HG03442 (cell line): ENCODE data around the gene ZNF471.
A peak's percentile ranks its signal among the peaks of the same experiment; 100 is the strongest.

Experiments
- ATAC-seq: cut with Tn5 transposase; IDR thresholded peaks from one replicate; pipeline ENCODE4 v1.9.1; 2021; ENCODE audit warnings: mild to moderate bottlenecking, moderate library complexity; ENCODE audit not compliant: unreplicated experiment

Gene ZNF471

DNA sequence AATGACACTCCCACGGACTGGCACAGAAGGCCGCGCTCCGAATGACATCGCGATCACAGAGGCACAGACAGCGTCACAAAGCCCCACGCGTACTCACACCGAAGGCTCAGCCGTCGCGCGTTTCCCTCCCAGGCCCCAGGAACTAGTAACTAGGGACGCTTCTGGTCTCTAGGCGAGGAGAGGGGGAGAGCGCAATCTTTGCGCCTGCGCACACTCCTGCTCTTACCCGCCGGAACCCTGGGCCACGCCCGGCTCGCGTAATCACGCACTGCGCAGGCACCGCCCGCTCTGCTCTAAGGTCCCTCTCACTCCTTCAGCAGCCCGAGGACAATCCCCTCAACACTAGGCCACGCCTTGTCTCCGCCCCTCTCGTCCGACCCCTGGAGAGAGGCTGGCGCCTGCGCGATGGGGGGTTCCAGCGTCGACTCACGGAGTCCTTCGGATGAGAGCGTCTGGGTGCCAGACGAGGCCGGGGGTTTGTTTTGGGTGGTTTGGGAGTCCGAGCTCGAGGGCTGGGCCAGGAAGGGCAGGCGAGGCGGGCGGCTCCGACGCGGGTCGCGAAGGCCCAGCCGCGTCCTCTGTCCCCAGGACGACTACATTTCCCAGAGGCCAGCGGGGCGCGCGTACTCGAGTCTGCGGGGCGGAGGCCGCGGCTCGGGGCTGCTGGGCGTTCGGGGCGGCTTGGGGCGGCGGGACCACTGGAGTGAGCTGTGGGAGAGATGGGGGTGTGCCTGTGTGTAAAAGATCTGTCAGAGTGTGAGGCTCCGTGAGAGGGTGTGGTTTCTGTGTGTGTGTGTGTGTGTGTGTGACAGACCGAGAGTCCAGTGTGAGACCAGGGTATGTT is at the start of gene ZNF471:
Gene ZNF471 (plus strand): TSS at position 410 of the 844 bp plus-strand sequence. CDS start 3,717 bp downstream, outside the sequence.
- peak; percentile 64 for ATAC-seq

DNA sequence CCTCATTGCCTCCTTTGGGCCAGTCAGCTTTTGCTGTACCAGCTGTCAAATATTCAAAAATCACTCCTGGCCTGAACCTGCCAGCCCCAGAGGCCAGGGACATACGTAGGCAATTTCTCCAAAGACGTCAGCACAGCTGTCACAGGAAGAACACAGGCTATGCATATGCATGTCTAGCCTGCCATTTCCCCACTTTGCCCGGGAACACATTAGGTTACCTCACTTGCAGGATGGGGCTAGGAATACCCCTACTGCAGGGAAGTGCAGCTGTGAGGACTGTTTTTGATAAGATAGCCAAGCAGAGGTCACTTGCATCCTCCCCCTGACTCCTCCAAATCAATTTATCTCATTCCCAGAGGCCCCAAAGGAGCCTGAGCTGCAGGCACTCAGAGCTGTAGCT is 33.3 kb upstream of the ZNF471 start:
- no peak for ATAC-seq

DNA sequence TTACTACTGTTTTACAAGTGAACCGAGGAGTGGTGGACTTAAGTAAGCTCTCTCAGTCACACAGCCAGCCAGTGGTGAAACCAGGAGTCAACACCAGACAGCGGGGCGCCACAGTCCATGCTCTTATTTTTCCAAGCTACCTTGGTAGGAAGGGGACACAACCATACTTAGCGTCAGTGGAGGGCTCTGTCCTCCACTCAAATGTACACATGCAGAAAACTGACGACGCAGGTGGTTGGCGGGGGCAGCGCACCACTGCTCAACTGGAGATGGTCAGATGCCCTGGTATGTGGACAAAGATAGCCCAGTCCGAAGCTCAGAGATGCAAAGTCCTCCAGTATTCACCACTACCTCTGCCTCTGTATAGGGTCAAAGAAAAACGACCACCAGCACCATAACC is 31.6 kb upstream of the ZNF471 start:
- no peak for ATAC-seq

DNA sequence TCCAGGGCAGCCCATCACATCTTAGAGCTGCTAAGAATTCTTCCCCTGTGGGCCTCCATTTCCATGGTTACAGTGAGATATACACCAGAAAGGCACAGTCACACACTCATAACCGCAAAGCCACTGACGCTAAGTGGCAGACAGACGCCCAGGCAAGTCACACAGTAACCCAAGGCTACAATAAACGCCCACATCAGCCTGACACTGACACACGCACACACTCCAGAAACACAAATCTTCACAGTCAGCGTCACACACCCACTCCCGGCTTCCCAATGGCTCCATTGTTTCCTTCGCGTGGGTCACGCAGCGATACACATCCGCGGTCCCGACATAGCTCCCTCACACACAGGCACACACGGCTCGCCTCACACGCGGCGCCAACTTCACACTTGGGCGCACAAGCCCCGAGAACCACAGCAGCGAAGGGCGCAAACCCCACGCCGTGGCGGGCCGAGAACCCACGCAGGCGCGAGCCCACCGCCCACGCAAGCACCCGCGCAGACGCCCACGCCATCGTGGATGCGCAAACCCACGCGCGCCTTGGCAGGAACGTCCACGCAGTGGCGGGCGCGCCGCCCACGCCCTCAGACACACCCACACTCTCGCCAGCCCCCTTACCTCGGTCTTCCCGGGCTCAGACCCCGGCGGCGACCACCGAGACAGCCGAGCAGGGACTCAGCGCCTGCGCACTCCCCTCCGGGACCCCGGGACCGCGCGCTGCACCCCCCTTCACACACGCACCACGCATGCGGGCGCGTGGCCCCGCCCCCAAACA is 30.8 kb upstream of the ZNF471 start, which contains the start of gene ZNF667:
Gene ZNF667 (minus strand): TSS at position 695 of the 778 bp plus-strand sequence. CDS start 14,975 bp downstream, outside the sequence.
- no peak for ATAC-seq

DNA sequence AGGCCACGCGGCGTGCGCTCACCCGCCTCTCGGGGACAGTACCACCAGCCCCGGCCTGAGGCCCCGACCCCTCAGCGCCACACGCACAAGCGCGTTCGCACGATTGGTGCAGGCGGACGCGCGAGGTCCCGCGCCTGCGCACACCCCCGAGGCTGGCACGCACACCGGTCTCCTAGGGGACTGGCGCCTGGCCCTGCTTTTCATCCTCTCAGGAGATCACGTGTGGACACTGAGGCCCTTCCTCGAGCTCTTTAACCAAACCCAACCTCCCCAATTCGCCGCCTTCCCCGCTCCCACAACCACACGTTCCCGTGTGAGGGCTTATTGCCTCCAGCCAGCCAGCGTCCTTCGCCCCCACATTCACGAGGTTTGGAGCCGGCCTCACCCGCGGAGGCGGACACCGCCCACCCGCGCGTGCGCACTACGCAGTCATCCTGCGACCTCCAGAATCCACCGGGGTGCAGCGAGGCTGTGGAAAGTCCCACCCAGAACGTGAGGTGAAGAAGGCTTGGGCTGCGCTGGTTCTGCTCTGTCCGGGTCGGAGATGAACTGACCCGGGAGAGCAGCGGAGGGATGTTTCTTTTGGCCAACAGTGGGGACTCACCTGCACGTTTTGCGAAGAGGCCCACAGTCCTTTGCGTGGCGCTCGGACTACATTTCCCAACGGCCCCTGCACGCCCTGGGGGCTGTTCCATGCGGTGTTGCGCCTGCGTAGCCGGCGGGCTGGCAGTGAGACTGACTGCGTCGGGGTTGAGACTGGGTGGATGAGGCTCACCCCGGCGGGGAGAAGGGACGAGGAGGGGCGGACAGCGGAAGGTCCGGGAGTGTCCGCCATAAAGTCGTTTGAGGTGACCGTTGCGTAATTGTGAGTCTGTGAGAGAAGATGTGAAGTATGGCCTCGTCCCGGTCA is 30.0 kb upstream of the ZNF471 start:
- no peak for ATAC-seq

DNA sequence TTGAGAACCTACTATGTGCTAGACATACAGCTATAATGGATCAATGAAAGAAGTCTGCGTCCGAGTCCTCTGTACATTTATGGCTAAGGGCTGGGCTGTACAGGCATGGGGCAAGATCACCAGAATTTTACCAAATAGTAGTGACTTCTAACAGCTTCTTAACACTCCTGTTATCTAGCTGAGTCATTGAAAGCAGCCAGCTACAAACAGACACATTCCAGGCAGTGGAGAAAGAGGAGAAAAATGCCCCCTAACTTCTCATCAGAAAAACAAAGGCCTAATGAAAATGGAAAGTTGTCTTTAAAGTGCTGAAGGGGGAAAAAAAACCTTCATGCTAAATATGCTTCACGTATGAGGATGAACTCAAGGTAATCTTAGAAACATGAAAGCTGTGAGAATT is 16.3 kb upstream of the ZNF471 start:
- ATAC-seq: no peak

DNA sequence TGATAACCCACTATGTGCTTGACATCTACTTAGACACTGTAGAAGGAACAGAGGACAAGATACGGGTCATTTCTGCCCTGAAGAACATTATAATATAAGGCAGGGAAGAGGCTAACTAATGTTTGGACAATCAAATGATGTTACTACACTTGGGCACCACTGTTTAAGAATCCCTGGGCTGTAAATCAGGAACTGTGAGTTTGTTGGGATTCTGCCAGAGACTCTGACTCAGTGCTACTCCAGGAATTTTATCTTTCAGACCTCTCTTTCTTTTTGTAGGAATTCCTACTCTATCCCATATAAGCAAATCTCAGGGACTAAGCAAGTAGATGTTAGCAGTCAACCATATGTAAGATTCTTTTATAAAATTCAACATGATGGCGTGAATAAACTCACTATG is 3.1 kb upstream of the ZNF471 start:
- no peak for ATAC-seq

DNA sequence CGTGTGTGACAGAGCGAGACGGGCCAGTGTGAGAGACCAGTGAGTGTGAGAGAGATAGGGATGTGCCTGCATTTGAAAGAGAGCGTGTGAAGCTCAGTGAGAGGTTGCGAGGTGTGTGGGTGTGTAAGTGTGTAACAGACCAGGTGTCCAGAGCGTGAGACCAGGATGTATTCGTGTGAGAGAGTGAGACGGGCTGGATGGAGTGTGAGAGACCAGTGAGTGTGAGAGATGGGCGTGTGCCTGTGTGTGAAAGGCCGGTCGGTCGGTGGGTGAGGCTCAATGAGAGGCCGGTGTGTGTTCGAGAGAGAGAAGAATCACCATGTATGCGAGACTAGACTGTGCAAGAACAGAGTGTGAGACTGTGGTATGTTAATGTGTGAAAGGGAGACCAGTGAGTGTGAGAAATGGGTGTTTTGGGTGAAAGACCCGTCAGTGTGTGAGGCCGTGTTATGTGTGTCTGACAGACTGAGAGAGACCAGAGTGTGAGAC is 679 bp downstream of the ZNF471 start:
- no peak for ATAC-seq

DNA sequence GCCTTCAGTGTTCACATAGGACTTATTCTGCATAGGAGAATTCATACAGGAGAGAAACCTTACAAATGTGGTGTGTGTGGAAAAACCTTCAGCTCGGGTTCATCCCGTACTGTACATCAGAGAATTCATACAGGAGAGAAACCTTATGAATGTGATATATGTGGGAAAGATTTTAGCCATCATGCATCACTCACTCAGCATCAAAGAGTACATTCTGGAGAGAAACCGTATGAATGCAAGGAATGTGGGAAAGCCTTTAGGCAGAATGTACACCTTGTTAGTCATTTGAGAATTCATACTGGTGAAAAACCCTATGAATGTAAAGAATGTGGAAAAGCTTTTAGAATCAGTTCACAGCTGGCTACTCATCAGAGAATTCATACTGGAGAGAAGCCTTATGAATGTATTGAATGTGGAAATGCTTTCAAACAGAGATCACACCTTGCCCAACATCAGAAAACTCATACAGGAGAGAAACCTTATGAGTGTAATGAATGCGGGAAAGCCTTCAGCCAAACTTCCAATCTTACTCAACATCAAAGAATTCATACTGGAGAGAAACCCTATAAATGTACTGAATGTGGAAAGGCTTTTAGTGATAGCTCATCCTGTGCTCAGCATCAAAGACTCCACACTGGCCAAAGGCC is 17.7 kb downstream of the ZNF471 start:
- ATAC-seq: no peak

DNA sequence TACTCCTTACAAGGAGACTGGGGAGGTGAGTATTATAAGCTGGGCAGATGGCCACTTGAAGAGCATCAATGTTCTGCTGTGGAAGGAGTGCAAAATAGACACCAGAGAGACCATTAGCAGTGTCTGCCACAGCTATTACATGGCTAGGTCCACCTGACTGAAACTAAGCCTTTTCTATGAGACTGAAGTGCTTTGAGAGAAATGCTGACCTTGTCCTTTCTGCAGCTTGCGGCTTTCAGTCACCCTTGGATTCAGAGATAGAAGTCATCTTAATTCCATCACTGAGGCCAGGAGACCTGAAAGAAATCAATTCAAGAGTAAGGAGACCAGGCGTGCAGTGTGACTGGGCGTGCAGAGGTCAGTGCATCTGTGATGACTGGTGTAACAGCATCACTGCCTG is 29.8 kb downstream of the ZNF471 start:
- no peak for ATAC-seq

DNA sequence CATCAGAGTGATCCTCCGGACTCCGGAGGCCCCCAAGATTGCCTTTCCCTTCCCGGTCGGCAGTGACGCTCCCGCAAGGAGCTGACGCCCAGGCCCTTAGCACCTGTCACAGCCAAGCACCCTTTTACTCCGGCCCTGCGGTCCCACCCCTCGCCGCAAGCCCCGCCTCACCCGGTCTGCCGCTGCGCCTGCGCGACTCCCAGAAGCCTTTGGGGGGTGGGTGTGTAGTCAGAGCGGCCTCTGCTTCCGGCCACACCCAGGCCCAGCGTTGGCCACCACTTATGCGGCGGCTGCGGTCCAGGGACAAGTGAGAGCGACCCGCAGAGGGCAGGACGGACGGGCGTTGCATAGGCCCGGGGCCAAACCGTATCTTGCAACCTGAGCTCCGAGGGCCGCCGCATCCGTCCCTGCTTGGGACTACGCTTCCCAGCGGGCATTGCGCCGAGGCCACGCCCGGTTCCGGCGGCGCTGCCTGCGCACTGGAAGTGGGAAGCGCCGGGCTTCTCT is 30.7 kb downstream of the ZNF471 start:
- ATAC-seq: peak; percentile 87

DNA sequence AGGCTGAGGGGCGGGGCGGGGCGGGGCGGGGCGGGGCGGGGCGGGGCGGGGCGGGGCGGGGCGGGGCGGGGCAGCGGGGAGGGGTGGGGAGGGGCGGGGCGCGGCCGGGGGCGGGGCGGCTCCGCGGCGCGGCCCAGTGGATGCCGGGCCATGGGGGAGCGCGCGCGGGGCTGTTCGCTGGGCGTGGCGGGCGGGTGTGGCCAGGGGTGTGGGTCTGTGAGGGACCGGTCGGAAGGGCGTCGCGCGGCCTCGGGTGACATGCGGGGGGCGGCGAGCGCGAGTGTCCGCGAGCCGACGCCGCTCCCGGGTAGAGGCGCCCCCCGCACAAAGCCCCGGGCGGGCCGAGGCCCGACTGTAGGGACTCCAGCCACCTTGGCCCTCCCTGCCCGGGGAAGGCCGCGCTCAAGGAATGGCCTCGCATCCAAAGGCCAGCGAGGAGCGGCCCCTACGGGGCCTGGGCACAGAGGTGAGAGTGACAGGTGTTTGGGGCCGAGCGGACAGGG is 31.2 kb downstream of the ZNF471 start, which contains the start of gene ZFP28:
Gene ZFP28 (plus strand): TSS at position 188 of the 503 bp plus-strand sequence. CDS start 71 bp downstream, at position 259.
- ATAC-seq: peak; percentile 45

DNA sequence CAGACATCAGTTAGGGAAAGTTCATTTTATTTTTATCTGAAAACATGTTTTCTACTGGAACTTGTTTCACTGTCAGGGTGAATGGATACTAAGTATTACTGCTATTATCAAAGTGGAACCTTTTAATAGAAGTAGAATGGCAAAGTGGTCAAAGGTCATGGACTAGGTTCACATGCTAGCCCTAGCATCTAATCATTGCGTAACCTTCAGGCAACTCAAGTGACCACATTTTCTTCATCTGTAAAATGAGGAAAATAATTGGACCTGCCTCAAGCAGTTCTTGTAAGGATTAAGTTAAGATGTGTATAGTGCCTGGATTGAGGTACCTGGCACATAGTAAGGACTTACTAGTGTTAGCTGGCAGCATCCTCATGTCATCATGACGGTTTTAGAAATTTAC is 36.1 kb downstream of the ZNF471 start:
- ATAC-seq: no peak

DNA sequence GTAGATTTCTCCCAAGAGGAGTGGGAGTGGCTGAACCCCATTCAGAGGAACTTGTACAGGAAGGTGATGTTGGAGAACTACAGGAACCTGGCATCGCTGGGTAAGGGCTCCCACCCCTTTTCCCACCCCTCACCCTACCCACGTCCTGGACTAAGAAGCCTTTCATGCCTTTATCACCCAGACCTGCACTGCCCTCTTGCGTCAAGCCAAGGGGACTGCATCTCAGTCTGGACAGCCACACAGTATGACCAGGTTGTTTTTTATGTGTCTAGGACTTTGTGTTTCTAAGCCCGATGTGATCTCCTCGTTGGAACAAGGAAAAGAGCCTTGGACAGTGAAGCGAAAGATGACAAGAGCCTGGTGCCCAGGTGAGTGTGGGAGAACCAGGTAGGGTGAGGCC is 39.9 kb downstream of the ZNF471 start:
- no peak for ATAC-seq

DNA sequence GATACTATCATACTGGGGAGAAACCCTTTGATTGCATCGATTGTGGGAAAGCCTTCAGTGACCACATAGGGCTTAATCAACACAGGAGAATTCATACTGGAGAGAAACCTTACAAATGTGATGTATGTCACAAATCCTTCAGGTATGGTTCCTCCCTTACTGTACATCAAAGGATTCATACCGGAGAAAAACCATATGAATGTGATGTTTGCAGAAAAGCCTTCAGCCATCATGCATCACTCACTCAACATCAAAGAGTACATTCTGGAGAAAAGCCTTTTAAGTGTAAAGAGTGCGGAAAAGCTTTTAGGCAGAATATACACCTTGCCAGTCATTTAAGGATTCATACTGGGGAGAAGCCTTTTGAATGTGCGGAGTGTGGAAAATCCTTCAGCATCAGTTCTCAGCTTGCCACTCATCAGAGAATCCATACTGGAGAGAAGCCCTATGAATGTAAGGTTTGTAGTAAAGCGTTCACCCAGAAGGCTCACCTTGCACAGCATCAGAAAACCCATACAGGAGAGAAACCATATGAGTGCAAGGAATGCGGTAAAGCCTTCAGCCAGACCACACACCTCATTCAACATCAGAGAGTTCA is 46.7 kb downstream of the ZNF471 start:
- ATAC-seq: no peak

DNA sequence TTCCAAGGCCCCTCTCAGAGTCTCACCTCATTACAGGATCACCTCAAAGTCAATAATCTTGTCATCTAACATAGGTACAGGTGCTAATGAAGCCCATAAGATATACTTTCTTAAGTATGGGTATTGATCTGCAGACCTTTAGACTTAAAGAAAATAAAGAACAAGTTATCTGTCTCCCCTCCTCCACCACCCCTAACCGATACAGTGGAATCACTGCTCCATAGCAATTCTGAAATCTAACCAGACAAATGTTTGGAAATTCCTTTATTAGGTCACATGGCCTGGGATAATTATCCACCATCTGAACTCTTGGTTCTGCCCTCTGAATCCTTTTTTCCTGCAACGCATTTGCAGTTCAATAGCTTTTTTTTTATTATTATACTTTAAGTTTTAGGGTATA is 55.1 kb downstream of the ZNF471 start:
- ATAC-seq: no peak

DNA sequence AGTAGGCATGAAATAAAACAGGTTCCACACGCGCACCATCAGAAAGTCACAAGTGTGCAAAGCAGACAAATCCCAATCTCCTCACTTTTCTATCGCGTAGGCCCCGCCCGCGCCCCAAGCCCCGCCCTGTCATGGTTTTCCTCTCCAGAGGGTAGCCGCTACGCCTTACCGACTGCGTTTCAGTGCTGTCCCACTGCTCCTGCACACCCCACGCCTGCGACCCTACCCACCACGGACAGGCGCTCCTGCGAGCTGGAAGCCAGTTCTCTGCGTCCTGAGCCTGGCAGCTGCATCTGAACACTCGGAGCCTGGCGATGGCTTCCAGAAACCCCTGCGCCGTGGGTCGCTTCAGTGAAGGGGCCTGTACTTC is 59.2 kb downstream of the ZNF471 start:
- peak; percentile 26 for ATAC-seq

DNA sequence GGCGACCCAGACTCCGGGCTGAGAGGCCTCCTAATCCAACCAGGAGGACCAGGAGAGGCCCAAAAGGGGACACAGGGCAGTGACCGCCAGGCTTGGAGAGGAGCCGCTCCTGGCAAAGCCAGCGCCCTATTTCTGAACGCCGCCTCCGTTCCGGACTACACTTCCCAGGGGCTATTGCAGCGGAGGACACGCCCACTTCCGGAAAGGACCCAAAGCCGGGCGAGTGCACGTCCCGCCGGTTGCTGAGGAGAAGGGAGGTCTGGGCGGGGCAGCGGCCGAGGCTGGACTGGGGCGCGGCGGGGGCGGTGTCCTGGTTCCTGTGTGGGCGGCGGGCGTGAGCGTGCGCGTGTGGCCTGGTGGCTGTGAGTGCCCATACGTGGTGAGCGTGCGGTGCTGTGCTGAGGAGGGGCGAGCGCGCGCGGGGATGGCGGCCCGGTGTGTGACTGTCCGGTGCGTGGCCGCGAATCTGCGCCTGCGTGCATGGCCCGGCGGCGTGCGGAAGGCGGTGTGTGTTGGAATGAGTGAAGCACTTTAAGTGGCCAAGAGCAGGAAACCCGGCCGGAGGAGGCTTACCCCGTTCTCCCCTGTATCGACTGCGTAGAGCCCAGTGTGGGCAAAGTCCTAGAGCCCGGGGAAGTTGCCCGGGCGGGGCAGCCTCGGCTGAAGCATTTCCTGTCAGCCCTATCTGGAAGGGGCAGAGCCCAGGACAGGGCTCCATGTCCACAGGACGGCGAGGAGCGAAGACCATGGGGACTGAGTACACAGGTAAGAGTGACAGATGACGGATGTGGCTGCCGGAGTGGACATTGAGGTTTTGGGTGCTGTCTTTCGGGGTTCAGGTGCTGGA is 59.8 kb downstream of the ZNF471 start, which contains the start of gene ZNF470:
Gene ZNF470 (plus strand): TSS at position 195 of the 847 bp plus-strand sequence. CDS start 2,844 bp downstream, outside the sequence.
- peak; percentile 97 for ATAC-seq
